IMR-90 (cell line): ENCODE measurements around the gene PLXNB3. TPM values are rescaled to one million over a fixed set of nuclear protein-coding genes. Genes with fewer than 3 reads are reported as not detected.

Experiments
- ATAC-seq: fragments of 200-7000 bp; cut with Tn5 transposase; 2 replicates; pipeline ENCODE4 v1.9.1; 2020; ENCODE audit warnings: low read depth, mild to moderate bottlenecking, moderate library complexity
- BruUV-seq: library from RNA; stranded (reverse); fragments of 400-500 nt; replicated peaks from 2 replicates; lab custom pipeline; 2021; lab: Mats Ljungman, UMichigan
- CTCF ChIA-PET: fragments of 300-600 bp; formaldehyde crosslinking; extraction: SDS; loops from one replicate; lab custom pipeline; 2021; ENCODE audit warnings: antibody characterized with exemption; lab: Yijun Ruan, JAX
- POLR2A ChIA-PET: fragments of 300-600 bp; sonication (Branson Sonifier 250); formaldehyde crosslinking; loops from one replicate; lab custom pipeline; 2022; ENCODE audit warnings: antibody characterized with exemption; ENCODE audit not compliant: unreplicated experiment; lab: Charles Lee
- DNase-seq: peaks from one replicate; pipeline ENCODE4 v3.0.0; 2013
- H2AFZ ChIP-seq: replicated peaks from 2 replicates; pipeline ENCODE3; 2013; ENCODE audit warnings: low read length, mild to moderate bottlenecking; ENCODE audit not compliant: poor library complexity
- H2AK5ac ChIP-seq: 2 replicates; pipeline ENCODE4 v1.6.1; 2013; ENCODE audit warnings: low read depth, low read length, inconsistent platforms
- H2AK9ac ChIP-seq: replicated peaks from 2 replicates; pipeline ENCODE3; 2013; ENCODE audit warnings: mild to moderate bottlenecking, low read depth, low read length, moderate library complexity; ENCODE audit not compliant: poor library complexity
- H2BK120ac ChIP-seq: 2 replicates; pipeline ENCODE4 v1.6.1; 2013; ENCODE audit warnings: low read depth, low read length, inconsistent platforms
- H2BK15ac ChIP-seq: 3 replicates; pipeline ENCODE4 v1.6.1; 2013; ENCODE audit warnings: low read depth, low read length, inconsistent platforms
- H2BK20ac ChIP-seq: 2 replicates; pipeline ENCODE4 v1.6.1; 2013; ENCODE audit warnings: low read depth, mild to moderate bottlenecking, inconsistent platforms, low read length, moderate library complexity
- H2BK5ac ChIP-seq: 2 replicates; pipeline ENCODE4 v1.6.1; 2013; ENCODE audit warnings: mild to moderate bottlenecking, low read depth, low read length, inconsistent platforms; ENCODE audit not compliant: poor library complexity, severe bottlenecking
- H3K14ac ChIP-seq: replicated peaks from 2 replicates; pipeline ENCODE4 v1.6.1; 2013; ENCODE audit warnings: low read depth, low read length, inconsistent platforms
- H3K18ac ChIP-seq: 2 replicates; pipeline ENCODE4 v1.6.1; 2013; ENCODE audit warnings: low read depth, low read length, control low read depth
- H3K23ac ChIP-seq: 2 replicates; pipeline ENCODE4 v1.6.1; 2013; ENCODE audit warnings: low read depth, low read length, inconsistent platforms
- H3K27ac ChIP-seq: 2 replicates; pipeline ENCODE4 v1.5.1; 2013; ENCODE audit warnings: mild to moderate bottlenecking, control low read depth, low read length; ENCODE audit not compliant: insufficient read depth
- H3K27me3 ChIP-seq: 2 replicates; pipeline ENCODE4 v1.6.1; 2013; ENCODE audit warnings: low read length; ENCODE audit not compliant: control insufficient read depth, insufficient read depth
- H3K36me3 ChIP-seq: 2 replicates; pipeline ENCODE4 v1.6.1; 2013; ENCODE audit warnings: low read length, mixed read lengths; ENCODE audit not compliant: control insufficient read depth, insufficient read depth
- H3K4ac ChIP-seq: 2 replicates; pipeline ENCODE4 v1.6.1; 2013; ENCODE audit warnings: low read depth, low read length, inconsistent platforms
- H3K4me1 ChIP-seq: 2 replicates; pipeline ENCODE4 v1.6.1; 2013; ENCODE audit warnings: low read length, mixed read lengths; ENCODE audit not compliant: control insufficient read depth, insufficient read depth
- H3K4me2 ChIP-seq: 2 replicates; pipeline ENCODE4 v1.6.1; 2013; ENCODE audit warnings: low read depth, mild to moderate bottlenecking, control low read depth, low read length, moderate library complexity
- H3K4me3 ChIP-seq: 2 replicates; pipeline ENCODE4 v1.5.1; 2013; ENCODE audit warnings: low read depth, mild to moderate bottlenecking, control low read depth, low read length, moderate library complexity; ENCODE audit not compliant: insufficient read depth
- H3K56ac ChIP-seq: 2 replicates; pipeline ENCODE4 v1.6.1; 2013; ENCODE audit warnings: low read length, inconsistent platforms; ENCODE audit not compliant: insufficient read depth; ENCODE audit errors: extremely low read depth
- H3K79me1 ChIP-seq, 2 experiments: 2 replicates each; pipeline ENCODE4 v1.6.1; 2013; ENCODE audit warnings: low read length in 2 of 2, inconsistent platforms in 1 of 2, low read depth in 1 of 2
- H3K9ac ChIP-seq: 2 replicates; pipeline ENCODE4 v1.6.1; 2013; ENCODE audit warnings: low read depth, low read length, control low read depth
- H3K9me1 ChIP-seq: 2 replicates; pipeline ENCODE4 v1.6.1; 2013; ENCODE audit warnings: low read length, inconsistent platforms; ENCODE audit not compliant: insufficient read depth
- H3K9me3 ChIP-seq: 2 replicates; pipeline ENCODE4 v1.6.1; 2013; ENCODE audit warnings: low read length; ENCODE audit not compliant: control insufficient read depth, insufficient read depth
- H4K20me1 ChIP-seq: 2 replicates; pipeline ENCODE4 v1.6.1; 2013; ENCODE audit warnings: low read length, inconsistent platforms; ENCODE audit not compliant: insufficient read depth
- H4K5ac ChIP-seq: 2 replicates; pipeline ENCODE4 v1.6.1; 2013; ENCODE audit warnings: mild to moderate bottlenecking, low read depth, low read length, control low read depth
- H4K8ac ChIP-seq, 2 experiments: 2 replicates each; pipeline ENCODE4 v1.6.1; 2013; ENCODE audit warnings: low read depth in 2 of 2, low read length in 2 of 2, control low read depth in 1 of 2, inconsistent platforms in 1 of 2
- H4K91ac ChIP-seq: 2 replicates; pipeline ENCODE4 v1.6.1; 2013; ENCODE audit warnings: low read depth, low read length, inconsistent platforms; ENCODE audit not compliant: insufficient read depth
- ELK1 ChIP-seq: fragments of 150-350 bp; IDR thresholded peaks from 2 replicates; pipeline ENCODE4 v1.6.1; 2016; ENCODE audit warnings: low read depth, mild to moderate bottlenecking, low read length, moderate library complexity, borderline replicate concordance
- MAFK ChIP-seq: IDR thresholded peaks from 2 replicates; pipeline ENCODE4 v1.6.1; 2012; ENCODE audit warnings: low read depth, low read length, improper control_type of control experiment
- MAZ ChIP-seq: IDR thresholded peaks from 2 replicates; pipeline ENCODE4 v1.6.1; 2012; ENCODE audit warnings: low read depth, mild to moderate bottlenecking, low read length, improper control_type of control experiment, moderate library complexity, borderline replicate concordance
- MXI1 ChIP-seq: IDR thresholded peaks from 2 replicates; pipeline ENCODE4 v1.6.1; 2012; ENCODE audit warnings: low read depth, mild to moderate bottlenecking, low read length, moderate library complexity, borderline replicate concordance
- NFE2L2 ChIP-seq: fragments of 150-350 bp; IDR thresholded peaks from 2 replicates; pipeline ENCODE4 v1.6.1; 2016; ENCODE audit warnings: low read depth, mild to moderate bottlenecking, low read length
- POLR2A ChIP-seq: IDR thresholded peaks from 2 replicates; pipeline ENCODE4 v1.6.1; 2012; ENCODE audit warnings: mild to moderate bottlenecking, low read depth, low read length
- RAD21 ChIP-seq: IDR thresholded peaks from 2 replicates; pipeline ENCODE4 v1.6.1; 2012; ENCODE audit warnings: low read length, improper control_type of control experiment
- RCOR1 ChIP-seq: IDR thresholded peaks from 2 replicates; pipeline ENCODE4 v1.6.1; 2012; ENCODE audit warnings: mild to moderate bottlenecking, low read length, improper control_type of control experiment; ENCODE audit not compliant: insufficient replicate concordance
- RFX5 ChIP-seq: IDR thresholded peaks from 2 replicates; pipeline ENCODE4 v1.8.0; 2012; ENCODE audit warnings: low read depth, mild to moderate bottlenecking, low read length, moderate library complexity
- SMC3 ChIP-seq: fragments of 150-350 bp; IDR thresholded peaks from 2 replicates; pipeline ENCODE4 v1.6.1; 2016; ENCODE audit warnings: low read depth, mild to moderate bottlenecking, antibody characterized with exemption, low read length, moderate library complexity
- USF2 ChIP-seq: fragments of 150-350 bp; IDR thresholded peaks from 2 replicates; pipeline ENCODE4 v1.6.1; 2017; ENCODE audit warnings: mild to moderate bottlenecking, antibody characterized with exemption, low read length, low read depth
- WGBS, 2 experiments: methylation state at CpG; one replicate each; pipeline versions ENCODE4 v1.1.5 to v1.1.7; 2013; ENCODE audit warnings: missing lambda C conversion rate in 2 of 2; ENCODE audit not compliant: insufficient read length in 1 of 2; ENCODE audit errors: extremely low coverage in 2 of 2; 5-methylcytosine and 5-hydroxymethylcytosine counted together
- dilution Hi-C: fragments of 300-500 bp; cut with HindIII; formaldehyde crosslinking; loops from one replicate; pipeline ENCODE4 v1.14.3; 2018; ENCODE audit warnings: low sequenced_read_pairs; ENCODE audit not compliant: unreplicated experiment
- in situ Hi-C: fragments of 300-500 bp; cut with MboI; formaldehyde crosslinking; loops from 3 replicates; pipeline ENCODE4 v1.14.3; 2019; ENCODE audit warnings: low sequenced_read_pairs, inconsistent platforms, mixed read lengths
- intact Hi-C: fragments of 100-400 bp; cut with micrococcal nuclease; formaldehyde crosslinking; loops from 2 replicates; pipeline ENCODE4 v1.10.0; 2022
- polyA plus RNA-seq, 3 experiments: library from polyadenylated mRNA; depleted of rRNA; stranded (reverse); fragments of >200 nt; gene quantifications; 2 replicates each; pipeline ENCODE4 v1.2.3, GENCODE V29; 2012; ENCODE audit warnings: low replicate concordance in 1 of 3
- total RNA-seq: library from RNA; depleted of rRNA; stranded (reverse); fragments of >200 nt; gene quantifications from 2 replicates; pipeline ENCODE4 v1.2.3, GENCODE V29; 2012

PLXNB3 gene
- total and polyA plus RNA-seq, 2 of the 4 experiments (the other 2 are of a cell fraction), result 0.36 to 22.3 TPM

- H3K79me1 ChIP-seq, result no peaks in the 10 kb centered on the region
- no CpG with 5 or more reads among the region's 20 CpGs for WGBS, 2 experiments
- no peaks in the 10 kb centered on the region for H4K20me1 ChIP-seq
- H2BK5ac ChIP-seq, result no peak overlapping the region
- no peaks in the 10 kb centered on the region for H3K9me1 ChIP-seq
- H3K18ac ChIP-seq, result no peak overlapping the region
- no peak overlapping the region for H4K91ac ChIP-seq
- DNase-seq, result no peak
- H4K8ac ChIP-seq, result no peak overlapping the region
- H3K27me3 ChIP-seq, result no peaks in the 10 kb centered on the region
- H2BK15ac ChIP-seq, result no peak overlapping the region
- no peak overlapping the region for H3K56ac ChIP-seq
- H2AK9ac ChIP-seq, result no peak overlapping the region
- H2BK120ac ChIP-seq, result no peak overlapping the region
- dilution Hi-C loops, result no loop called here
- H3K4ac ChIP-seq, result no peak overlapping the region
- ATAC-seq, result no peak
- in situ Hi-C loops, result no loop called here
- no peak overlapping the region for H3K4me2 ChIP-seq
- peaks cover 4% of the 10 kb centered on the region; the same call in 1 of the 2 replicates for H3K36me3 ChIP-seq
- no peaks in the 10 kb centered on the region for H3K4me1 ChIP-seq
- ChIA-PET CTCF (no interaction called here), POLR2A (no interaction called here)
- H3K9me3 ChIP-seq, result no peaks in the 10 kb centered on the region; the same call in 1 of the 2 replicates
- H3K27ac ChIP-seq, result no peak overlapping the region
- no peak overlapping the region for H2AK5ac ChIP-seq
- H3K14ac ChIP-seq, result no peak overlapping the region
- no peak for TF ChIP-seq ELK1
- TF ChIP-seq RCOR1, result no peak
- TF ChIP-seq MXI1, result no peak
- no peak for TF ChIP-seq SMC3
- TF ChIP-seq RFX5, result no peak
- no peak for TF ChIP-seq MAFK
- TF ChIP-seq POLR2A, result no peak
- TF ChIP-seq MAZ, result no peak
- no peak for TF ChIP-seq RAD21
- TF ChIP-seq USF2, result no peak
- TF ChIP-seq NFE2L2, result no peak
- H3K9ac ChIP-seq, result no peak overlapping the region
- no TSS peak for BruUV-seq
- intact Hi-C loops, result no loop called here
- no peak overlapping the region for H3K23ac ChIP-seq
- H4K5ac ChIP-seq, result no peak overlapping the region
- no peak overlapping the region for H3K4me3 ChIP-seq
- H2BK20ac ChIP-seq, result no peak overlapping the region
- H2AFZ ChIP-seq, result no peak overlapping the region
These were observed 12.1 kb downstream of the PLXNB3 start for GRCh38 chrX:153776120-153776599.
